ENCODE measurements around the gene RAB3B.

DNA sequence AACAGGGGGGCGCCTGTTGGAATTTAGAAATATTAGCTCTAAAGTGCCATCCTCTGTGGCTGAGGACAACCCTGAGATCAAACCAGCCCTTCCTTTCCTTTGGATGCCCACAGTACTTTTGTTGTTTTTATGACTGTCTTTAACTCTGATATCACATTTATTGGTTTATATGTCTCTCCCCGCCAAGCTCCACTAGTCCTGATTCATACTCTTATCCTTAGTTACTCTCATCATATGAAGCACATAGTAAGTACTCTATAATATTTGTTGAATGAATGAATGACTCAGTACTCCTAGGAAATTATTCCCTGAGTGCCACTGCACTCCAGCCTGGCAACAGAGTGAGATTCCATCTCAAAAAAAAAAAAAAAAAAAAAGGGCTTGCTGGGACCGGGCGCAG is 89.3 kb downstream of the RAB3B start:
- TF ChIP-seq POLR2AphosphoS5 (IDR thresholded peaks at IDR 0.05; ENCODE audit: low read depth, low read length): no peak
- TF ChIP-seq SIN3A (IDR thresholded peaks at IDR 0.05; ENCODE audit: borderline replicate concordance, insufficient read depth, low read length): no peak
- TF ChIP-seq REST (IDR thresholded peaks at IDR 0.05; ENCODE audit: insufficient read depth in 1 of 2, low read depth in 2 of 2, low read length in 2 of 2): no peak

Data from PFSK-1 (cell line).